K562 (cell line): ENCODE measurements around the gene LEMD3. TPM values are rescaled to one million over a fixed set of nuclear protein-coding genes. Genes with fewer than 3 reads are reported as not detected.

ENCODE experiments used
- ATAC-seq: fragments of 200-7000 bp; cut with Tn5 transposase; 3 replicates; pipeline ENCODE4 v1.9.1; 2020; ENCODE audit warnings: moderate library complexity
- BruUV-seq: library from RNA; stranded (reverse); fragments of 400-500 nt; replicated peaks from 2 replicates; lab custom pipeline; 2021; lab: Mats Ljungman, UMichigan
- CTCF ChIA-PET: fragments of 300-600 bp; formaldehyde crosslinking; extraction: SDS; loops from one replicate; lab custom pipeline; 2021; ENCODE audit warnings: low intra/inter-chr PET ratio; lab: Yijun Ruan, JAX
- POLR2A ChIA-PET: fragments of 300-600, 350-650 bp; sonication (Branson Sonifier 250); formaldehyde crosslinking; extraction: SDS; loops from one replicate; lab custom pipeline; 2021; ENCODE audit warnings: antibody characterized with exemption, inconsistent platforms; lab: Yijun Ruan, JAX
- DNase-seq, 4 experiments: peaks; one replicate each; pipeline versions ENCODE4 v3.0.0 to v3.0.0-alpha.2; 2011 to 2018; ENCODE audit warnings: low spot score in 3 of 4, mixed read lengths in 3 of 4; ENCODE audit errors: extremely low read depth in 1 of 4
- FAIRE-seq: peaks from 2 replicates; lab custom pipeline; 2011; peaks lifted over from hg19 to GRCh38; lab: Jason Lieb, UNC
- H2AFZ ChIP-seq: 2 replicates; pipeline ENCODE4 v1.6.0; 2011; ENCODE audit warnings: low read depth, low read length, control low read depth, inconsistent platforms
- H3K27ac ChIP-seq: fragments of 200-600 bp; 3 replicates; pipeline ENCODE4 v1.8.0; 2011; ENCODE audit warnings: low read depth, mild to moderate bottlenecking, control low read depth, inconsistent platforms, low read length, moderate library complexity, mixed read lengths; ENCODE audit errors: extremely low read depth
- H3K27me3 ChIP-seq, 2 experiments: fragments of 300-600 bp in 1 of 2; 2 replicates in 1 of 2; 3 replicates in 1 of 2; pipeline versions ENCODE4 v1.6.0 to v1.8.0; 2011; ENCODE audit warnings: inconsistent platforms in 2 of 2, low read length in 2 of 2, mild to moderate bottlenecking in 1 of 2, mixed read lengths in 1 of 2, moderate library complexity in 1 of 2; ENCODE audit not compliant: control insufficient read depth in 2 of 2, insufficient read depth in 2 of 2
- H3K36me3 ChIP-seq: fragments of 300-600 bp; 3 replicates; pipeline ENCODE4 v1.8.0; 2011; ENCODE audit warnings: mild to moderate bottlenecking, low read length, inconsistent platforms; ENCODE audit not compliant: control insufficient read depth, insufficient read depth
- H3K4me1 ChIP-seq, 2 experiments: fragments of 200-600 bp in 1 of 2; replicated peaks in 1 of 2; 2 replicates in 1 of 2; 3 replicates in 1 of 2; pipeline versions ENCODE4 v1.5.1 to v1.8.0; 2011; ENCODE audit warnings: inconsistent platforms in 2 of 2, low read length in 2 of 2, mild to moderate bottlenecking in 1 of 2, mixed read lengths in 1 of 2, moderate library complexity in 1 of 2; ENCODE audit not compliant: control insufficient read depth in 2 of 2, insufficient read depth in 2 of 2
- H3K4me2 ChIP-seq: 2 replicates; pipeline ENCODE4 v1.6.1; 2011; ENCODE audit warnings: low read length, control low read depth, inconsistent platforms, mixed read lengths; ENCODE audit not compliant: insufficient read depth
- H3K4me3 ChIP-seq: fragments of 200-600 bp; sonication (generic), shearing (Covaris generic); 2 replicates; pipeline ENCODE4 v1.5.1; 2016; ENCODE audit warnings: control low read depth, inconsistent platforms
- H3K79me2 ChIP-seq: fragments of 200-600 bp; 3 replicates; pipeline ENCODE4 v1.8.0; 2011; ENCODE audit warnings: low read length, inconsistent platforms; ENCODE audit not compliant: control insufficient read depth, insufficient read depth
- H3K9ac ChIP-seq, 2 experiments: 2 replicates each; pipeline versions ENCODE4 v1.6.0 to v1.6.1; 2011; ENCODE audit warnings: low read depth in 2 of 2, low read length in 2 of 2, control low read depth in 1 of 2, inconsistent platforms in 1 of 2, mild to moderate bottlenecking in 1 of 2, mixed read lengths in 1 of 2; ENCODE audit not compliant: insufficient read depth in 1 of 2
- H3K9me1 ChIP-seq: one replicate; pipeline ENCODE4 v1.6.0; 2011; ENCODE audit warnings: inconsistent platforms, mild to moderate bottlenecking, low read length, moderate library complexity; ENCODE audit not compliant: control insufficient read depth, insufficient read depth
- H3K9me3 ChIP-seq: replicated peaks from 2 replicates; pipeline ENCODE4 v1.5.1; 2011; ENCODE audit warnings: low read depth, low read length, inconsistent platforms; ENCODE audit not compliant: control insufficient read depth, insufficient read depth
- H4K20me1 ChIP-seq: replicated peaks from 2 replicates; pipeline ENCODE4 v1.6.1; 2011; ENCODE audit warnings: low read length, inconsistent platforms, mixed read lengths; ENCODE audit not compliant: control insufficient read depth, insufficient read depth
- CBX2 ChIP-seq: fragments of 200-600 bp; sonication (generic); IDR thresholded peaks from one replicate; pipeline ENCODE4 v1.6.1; 2012; ENCODE audit warnings: mild to moderate bottlenecking, low read length, inconsistent platforms; ENCODE audit not compliant: insufficient read depth, poor library complexity, severe bottlenecking
- CHAMP1 ChIP-seq: fragments of 450-650 bp; IDR thresholded peaks from 2 replicates; pipeline ENCODE4 v1.6.1; 2016; ENCODE audit warnings: mild to moderate bottlenecking
- ESRRB ChIP-seq: fragments of 250-450 bp; sonication (Bioruptor Pico); IDR thresholded peaks from 2 replicates; pipeline ENCODE4 v1.5.0; 2020; ENCODE audit warnings: mild to moderate bottlenecking, moderate library complexity, borderline replicate concordance
- HMG20B ChIP-seq: fragments of 250-450 bp; sonication (Bioruptor Pico); IDR thresholded peaks from 2 replicates; pipeline ENCODE4 v1.5.0; 2021; ENCODE audit warnings: mild to moderate bottlenecking
- IFI16 ChIP-seq: fragments of 250-450 bp; sonication (Bioruptor Pico); IDR thresholded peaks from 2 replicates; pipeline ENCODE4 v2.1.2; 2022; ENCODE audit warnings: mild to moderate bottlenecking, inconsistent platforms
- SRF ChIP-seq, 2 experiments: fragments of 250-450, 450-650 bp in 1 of 2; sonication (Bioruptor Pico) in 1 of 2; sonication (generic) in 1 of 2; formaldehyde crosslinking; IDR thresholded peaks; 2 replicates each; pipeline versions ENCODE4 v1.5.0 to v1.5.1; 2020 to 2022; ENCODE audit warnings: mild to moderate bottlenecking in 1 of 2, missing genetic modification reagents in 1 of 2
- ZFPM2 ChIP-seq: fragments of 250-450 bp; sonication (Bioruptor Pico); IDR thresholded peaks from 2 replicates; pipeline ENCODE4 v1.5.1; 2022; ENCODE audit warnings: mild to moderate bottlenecking
- ZNF518B ChIP-seq: fragments of 250-450 bp; sonication (Bioruptor Pico); IDR thresholded peaks from 2 replicates; pipeline ENCODE4 v1.5.0; 2021; ENCODE audit warnings: mild to moderate bottlenecking, moderate library complexity
- WGBS: fragments of 100-300 bp; shearing (Covaris generic); methylation state at CpG from one replicate; pipeline ENCODE4 v1.1.6; 2016; ENCODE audit warnings: low coverage, mixed read lengths; ENCODE audit not compliant: insufficient coverage; ENCODE audit errors: missing lambda C conversion rate; 5-methylcytosine and 5-hydroxymethylcytosine counted together
- in situ Hi-C: fragments of 300-500 bp; cut with MboI; formaldehyde crosslinking; loops from 4 replicates; pipeline ENCODE4 v1.15.0; 2018; ENCODE audit warnings: inconsistent platforms, mixed read lengths
- intact Hi-C: fragments of 100-400 bp; cut with micrococcal nuclease; formaldehyde crosslinking; loops from 2 replicates; pipeline ENCODE4 v1.14.2; 2022
- polyA plus RNA-seq, 8 experiments: library from polyadenylated mRNA; depleted of rRNA in 4 of 8; stranded (reverse) in 5 of 8; unstranded in 3 of 8; fragments of >200 nt; fragmentation: Nextera tagmentation in 2 of 8; fragmentation: Illumina TruSeq in 1 of 8; extraction: Ambion mirVana in 2 of 8; extraction: Trizol in 1 of 8; gene quantifications; 2 replicates each; pipeline versions ENCODE4 v1.2.1 to v1.2.3, GENCODE V29; 2011 to 2014; ENCODE audit warnings: inconsistent platforms in 1 of 8, missing spikeins in 1 of 8
- total RNA-seq, 7 experiments: library from RNA; depleted of rRNA in 6 of 7; stranded (reverse); fragments of >200 nt in 6 of 7; fragmentation: Illumina TruSeq in 2 of 7; extraction: Trizol in 2 of 7; gene quantifications; 2 replicates each; pipeline versions ENCODE4 v1.2.1 to v1.2.3, GENCODE V29; 2011 to 2021; ENCODE audit warnings: low replicate concordance in 1 of 7

LEMD3 gene
- total and polyA plus RNA-seq, 9 of the 15 experiments (the other 6 are each of a cell fraction or from before 2014, with no cell fraction given) = 6.8 to 37.4 (median 17.2) TPM

DNA sequence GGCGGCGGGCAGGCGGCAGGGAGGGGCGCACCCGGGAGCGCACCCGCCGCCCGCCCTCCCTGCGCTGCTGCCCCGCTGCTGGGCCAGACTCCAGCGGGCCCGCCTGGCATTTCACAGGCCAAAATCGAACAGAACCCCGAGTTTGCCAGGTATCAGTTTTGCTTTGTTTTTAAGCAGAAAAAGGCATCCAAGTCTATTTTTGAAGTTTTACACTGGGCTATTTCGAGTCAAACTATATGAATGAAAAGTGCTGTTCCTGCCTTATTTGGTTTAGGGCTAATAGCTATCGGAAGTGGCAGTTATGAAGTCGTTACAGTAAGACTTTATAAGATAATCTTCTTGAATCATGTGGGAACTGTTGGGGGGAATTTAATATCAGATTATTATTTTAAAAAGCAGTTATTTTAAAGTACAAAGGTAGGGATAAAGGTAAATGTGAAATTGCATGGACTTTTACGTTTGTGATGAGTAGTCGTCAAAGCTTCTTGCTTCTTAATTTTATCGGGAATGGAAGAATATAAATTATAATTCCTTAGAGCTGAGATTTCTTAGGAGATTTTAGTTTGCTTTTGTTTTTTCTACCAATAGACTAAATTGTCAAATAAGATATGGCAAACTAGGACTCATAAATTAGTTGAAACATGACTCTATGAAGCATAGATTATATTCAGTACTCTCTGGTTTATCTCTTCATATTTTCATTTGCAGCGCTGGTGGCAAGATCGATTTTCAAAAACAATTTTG lies 110.2 kb downstream of the LEMD3 start:
- FAIRE-seq = no peak
- no peak for TF ChIP-seq ZNF518B (CRISPR knock-in tag)
- TF ChIP-seq SRF (CRISPR knock-in tag; IDR thresholded peaks at IDR 0.05) = no peak
- no peak for TF ChIP-seq CHAMP1
- TF ChIP-seq IFI16 (CRISPR knock-in tag) = no peak
- peak; percentile 73 for TF ChIP-seq CBX2
- no peak for TF ChIP-seq ESRRB (CRISPR knock-in tag)
- no peak for TF ChIP-seq HMG20B (CRISPR knock-in tag)
- no peak for TF ChIP-seq ZFPM2
- H3K27ac ChIP-seq = no peak overlapping the region
- H3K4me1 ChIP-seq = peaks cover 0 to 14% of the 10 kb centered on the region in 2 experiments; a peak in 2 of 5 replicates
- H2AFZ ChIP-seq = no peak overlapping the region
- intact Hi-C loops = no loop called here
- H4K20me1 ChIP-seq = 0 out of 2 replicates have a peak, but pooled peaks cover 2% of the 10 kb centered on the region
- peak overlapping the region; percentile 24 for H3K4me3 ChIP-seq
- no peaks in the 10 kb centered on the region for H3K9me1 ChIP-seq
- peak overlapping the region; percentile 27; the same call in 1 of the 2 replicates for H3K4me2 ChIP-seq
- H3K36me3 ChIP-seq = no peaks in the 10 kb centered on the region
- no TSS peak for BruUV-seq
- ChIA-PET POLR2A (no interaction called here), CTCF (no interaction called here)
- H3K9me3 ChIP-seq = no peaks in the 10 kb centered on the region
- peaks cover 20 to 25% of the 10 kb centered on the region in 2 experiments for H3K27me3 ChIP-seq
- in situ Hi-C loops = no loop called here
- H3K9ac ChIP-seq = no peak overlapping the region; a peak in 1 of 4 replicates
- no peaks in the 10 kb centered on the region for H3K79me2 ChIP-seq
- 5% methylated on average over 14 of the region's 23 CpGs for WGBS
- no peak for ATAC-seq
- peak in 1 of 4 experiments; percentile 10 for DNase-seq
